Tongue (tissue), 2 donors: Measurements from ENCODE around the gene ADCK1. TPM values are rescaled to one million over a fixed set of nuclear protein-coding genes. Genes with fewer than 3 reads are reported as not detected.
"Not testable (repeated sequence)": the region's sequence is repeated elsewhere in the genome, so short reads cannot be mapped to it uniquely, and the experiment has no call there.

Source experiments
- DNase-seq: peaks from one replicate; pipeline ENCODE4 v3.0.0-alpha.2; 2015
- total RNA-seq: library from RNA; depleted of rRNA; stranded (reverse); fragments of >200 nt; gene quantifications from one replicate; pipeline ENCODE4 v1.2.3, GENCODE V29; 2014

The ADCK1 gene
- total RNA-seq, 1 donor from 2014 or later: 7.7 TPM

DNA sequence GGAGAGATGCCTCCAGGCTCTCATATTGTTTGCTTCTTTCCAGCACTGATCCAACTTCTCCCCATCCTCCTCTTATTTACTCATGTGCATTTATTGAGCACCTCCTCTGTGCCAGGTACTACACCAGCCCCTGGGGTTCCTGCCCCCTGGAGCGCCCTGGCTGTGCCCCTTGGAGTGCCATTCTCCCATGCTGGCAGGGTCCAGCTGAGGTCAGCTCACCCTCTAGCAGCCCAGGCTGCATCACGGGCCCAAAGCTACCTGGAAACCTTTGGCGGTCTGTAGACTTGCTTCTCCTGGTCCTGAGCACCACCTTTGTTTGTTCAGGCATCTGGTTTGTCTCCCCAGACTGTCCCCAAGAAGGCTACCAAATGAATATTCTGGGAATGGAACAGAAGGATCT is 67.0 kb downstream of the ADCK1 start:
- DNase-seq: no peak

DNA sequence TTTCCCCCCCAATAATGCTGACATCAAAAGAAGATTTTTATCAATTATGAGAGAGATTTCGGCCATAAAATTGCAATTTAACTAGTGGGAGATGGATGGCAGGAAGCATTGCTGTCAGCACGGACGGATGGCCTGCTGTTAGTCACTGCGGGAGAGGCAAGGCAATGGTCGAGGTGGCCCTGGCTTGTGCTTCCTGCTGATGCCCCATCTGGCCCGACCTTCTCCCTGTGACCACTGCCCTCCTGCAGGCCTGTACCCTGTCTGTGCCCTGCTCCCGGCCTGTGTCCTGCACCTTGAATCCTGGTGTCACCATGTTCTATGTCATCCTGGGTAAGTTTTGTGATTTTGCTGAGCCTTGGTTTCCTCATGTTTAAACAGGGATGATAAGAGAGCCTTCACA is 67.6 kb downstream of the ADCK1 start:
- no peak for DNase-seq

DNA sequence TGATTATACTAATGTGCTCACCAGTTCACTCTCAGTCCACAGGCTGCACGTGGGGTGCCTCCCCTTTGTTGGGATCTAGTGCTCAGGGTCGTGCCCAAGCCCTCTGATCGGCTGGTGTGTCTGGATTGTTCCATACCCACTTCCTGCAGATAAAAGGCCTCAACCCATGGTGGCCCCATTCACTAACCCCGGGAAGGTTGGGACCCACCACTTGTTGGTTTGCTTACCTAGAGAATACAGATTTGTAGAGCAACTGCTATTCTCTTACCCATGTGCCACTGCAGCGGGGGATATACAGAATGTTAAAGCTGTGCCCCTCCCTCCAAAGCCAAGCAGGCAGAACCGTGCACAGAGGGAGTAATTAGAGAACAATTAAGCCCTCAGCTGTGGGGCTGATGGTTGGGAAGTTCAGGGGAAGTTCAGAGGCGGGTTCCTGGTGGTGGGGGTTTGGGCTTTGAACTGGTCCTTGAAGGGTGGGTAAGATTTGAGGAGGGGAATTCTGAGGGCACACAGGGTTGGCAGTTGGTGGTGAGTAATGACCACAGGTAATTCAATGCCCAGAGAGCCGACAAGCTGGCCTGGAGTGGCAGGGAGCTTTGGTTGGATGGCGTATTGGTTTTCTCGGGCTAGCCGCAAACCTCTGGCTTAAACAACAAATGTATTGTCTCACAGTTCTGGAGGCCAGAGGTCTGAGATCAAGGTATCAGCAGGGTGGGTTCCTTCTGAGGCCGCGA is 68.8 kb downstream of the ADCK1 start:
- DNase-seq: no peak

DNA sequence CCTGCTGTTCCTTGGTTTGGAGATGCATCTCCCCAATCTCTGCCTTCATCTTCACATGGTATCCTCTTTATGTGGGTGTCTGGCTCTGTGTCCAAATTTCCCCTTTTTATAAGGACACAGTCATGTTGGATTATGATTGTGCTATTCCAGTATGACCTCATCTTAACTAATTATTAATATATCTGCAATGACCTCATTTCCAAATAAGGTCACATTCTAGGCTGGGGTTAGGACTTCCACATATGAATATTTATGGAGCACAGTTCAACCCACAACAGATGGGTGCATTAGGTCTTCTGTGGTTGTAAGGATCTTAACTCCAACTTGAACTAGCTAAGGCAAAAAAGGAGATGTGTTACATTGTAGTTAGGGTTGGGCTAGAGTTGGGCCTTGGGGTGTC is 69.4 kb downstream of the ADCK1 start:
- no peak for DNase-seq

DNA sequence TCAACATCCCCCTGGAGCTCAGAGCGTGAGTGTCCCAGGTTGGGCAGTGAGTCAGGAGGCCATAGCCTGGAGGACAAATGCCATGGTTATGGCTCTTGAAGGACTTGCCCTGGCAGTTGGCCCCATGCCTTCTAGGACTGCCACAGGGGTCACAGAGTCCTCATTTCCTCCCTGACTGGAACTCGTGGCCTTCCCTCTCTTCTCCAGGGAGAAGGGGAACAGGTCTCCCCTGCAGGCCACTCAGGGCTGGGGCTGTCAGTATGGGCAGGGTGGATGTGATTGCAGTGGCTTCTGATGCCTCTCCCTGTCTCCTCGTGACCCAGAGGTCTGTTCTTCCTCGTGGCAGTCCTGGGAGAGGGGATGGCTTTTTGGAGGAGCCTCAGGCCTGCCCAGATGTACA is 70.7 kb downstream of the ADCK1 start:
- no peak for DNase-seq

DNA sequence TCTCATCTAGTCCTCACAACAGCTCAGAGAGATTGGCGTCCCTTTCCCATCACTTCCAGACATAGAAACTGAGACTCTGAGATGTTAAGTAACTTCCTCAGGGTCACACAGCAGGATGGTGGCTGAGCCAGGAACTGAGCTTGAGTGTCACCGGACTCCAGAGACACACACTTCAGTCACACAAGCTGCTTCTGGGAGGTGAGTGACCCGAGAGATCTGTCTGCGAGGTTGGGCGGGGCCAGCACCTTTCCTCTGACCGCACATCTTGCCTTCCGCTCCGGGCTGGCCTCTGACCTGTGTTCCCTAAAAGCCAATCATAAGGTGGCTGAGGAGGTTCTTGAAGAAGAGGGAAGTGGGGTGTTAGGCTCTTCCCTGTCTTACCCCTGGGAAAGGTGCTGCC is 72.2 kb downstream of the ADCK1 start:
- no peak for DNase-seq

DNA sequence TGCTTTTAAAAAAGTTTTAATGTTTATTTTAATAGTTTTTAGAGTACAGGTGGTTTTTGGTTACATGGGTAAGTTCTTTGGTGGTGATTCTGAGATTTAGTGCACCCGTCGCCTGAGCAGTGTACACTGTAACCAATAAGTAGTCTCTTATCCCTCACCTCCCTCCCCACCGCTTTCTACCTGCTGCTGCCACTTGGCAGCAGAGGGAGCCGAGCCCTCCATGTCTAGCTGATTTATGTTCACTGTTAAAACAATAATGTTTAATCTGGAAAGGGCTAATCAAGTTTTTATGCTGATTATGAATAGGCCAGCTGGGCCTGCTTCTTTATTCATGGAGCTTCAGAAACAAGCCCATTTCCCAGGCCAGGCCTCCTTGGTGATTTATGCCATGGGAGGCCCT is 73.1 kb downstream of the ADCK1 start:
- no peak for DNase-seq

DNA sequence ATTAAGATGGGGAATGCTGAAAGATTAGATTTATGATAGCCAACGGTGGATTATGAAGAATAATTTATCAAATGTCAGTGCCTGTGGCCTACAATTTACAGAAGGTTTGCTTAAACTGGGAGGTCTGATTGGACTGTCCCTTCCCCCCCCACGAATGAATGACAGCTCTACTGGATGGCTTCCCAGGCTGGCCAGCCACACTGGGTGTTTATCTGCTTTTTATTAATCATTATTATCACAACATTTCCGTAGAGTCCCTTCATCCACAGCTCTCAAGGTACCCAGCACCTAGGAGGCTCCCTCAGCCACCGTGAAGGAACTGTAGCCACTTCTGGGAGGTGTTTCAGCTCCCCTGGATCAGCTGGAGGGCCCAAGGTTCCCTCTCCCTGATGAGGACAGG is 78.9 kb downstream of the ADCK1 start:
- DNase-seq: no peak

DNA sequence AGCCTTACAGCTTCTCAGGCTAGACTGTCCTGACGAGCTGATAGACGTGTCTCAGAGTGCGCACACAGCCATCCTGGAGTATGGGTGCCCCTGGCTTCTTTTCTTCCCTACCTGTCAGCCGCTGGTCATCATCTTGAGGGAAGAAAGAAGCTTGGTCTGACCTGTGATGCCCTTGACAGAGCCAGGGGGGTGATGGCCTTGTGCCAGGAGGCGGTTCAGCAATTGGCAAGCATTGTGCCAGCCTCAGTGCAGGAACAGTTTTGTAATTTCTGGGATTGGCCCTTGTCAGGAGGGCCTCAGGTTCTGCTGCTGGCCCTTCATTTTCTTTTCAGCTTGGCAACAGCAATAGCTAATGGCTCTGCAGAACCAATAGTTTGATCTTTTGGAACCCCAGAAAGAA is 80.1 kb downstream of the ADCK1 start:
- DNase-seq: no peak

DNA sequence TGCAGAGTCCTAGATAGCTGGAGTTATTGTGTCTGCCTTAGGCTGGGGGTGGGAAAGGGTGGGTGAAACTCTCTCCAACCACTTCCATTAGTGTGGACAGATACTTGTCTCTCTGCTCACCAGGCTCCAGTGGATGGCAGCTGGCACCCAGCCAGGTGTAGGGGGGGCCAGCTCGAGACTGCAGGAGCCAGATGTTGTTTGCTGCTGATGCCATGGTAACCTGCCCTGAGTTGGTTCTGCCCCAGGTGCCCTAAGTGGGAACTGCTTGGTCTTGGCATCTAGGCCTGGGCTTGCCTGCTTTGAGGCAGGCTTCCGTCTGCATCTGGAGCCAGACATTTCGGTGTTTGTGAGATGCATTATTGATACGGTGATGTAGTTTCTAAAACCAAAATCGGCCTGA is 82.2 kb downstream of the ADCK1 start:
- peak; percentile 88 for DNase-seq

DNA sequence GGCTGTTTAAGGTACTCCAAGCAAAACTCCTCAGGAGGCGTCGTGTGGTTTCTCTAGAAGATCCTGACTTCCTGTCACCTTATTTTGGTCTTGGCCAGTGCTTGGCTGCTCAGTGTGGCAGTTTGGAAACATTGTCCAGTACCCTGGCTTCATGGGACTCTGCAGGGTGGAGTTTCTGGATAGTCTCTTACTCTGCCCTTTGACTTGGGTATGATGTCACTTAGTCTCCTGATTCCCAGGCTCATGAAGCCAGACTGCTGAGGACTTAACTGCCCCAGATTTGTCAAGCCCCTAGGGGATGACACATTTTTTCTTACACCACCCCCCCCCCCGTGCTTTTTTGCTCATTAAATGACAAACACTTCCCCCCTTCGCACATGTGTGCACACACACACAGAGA is 82.7 kb downstream of the ADCK1 start:
- peak; percentile 43 for DNase-seq

DNA sequence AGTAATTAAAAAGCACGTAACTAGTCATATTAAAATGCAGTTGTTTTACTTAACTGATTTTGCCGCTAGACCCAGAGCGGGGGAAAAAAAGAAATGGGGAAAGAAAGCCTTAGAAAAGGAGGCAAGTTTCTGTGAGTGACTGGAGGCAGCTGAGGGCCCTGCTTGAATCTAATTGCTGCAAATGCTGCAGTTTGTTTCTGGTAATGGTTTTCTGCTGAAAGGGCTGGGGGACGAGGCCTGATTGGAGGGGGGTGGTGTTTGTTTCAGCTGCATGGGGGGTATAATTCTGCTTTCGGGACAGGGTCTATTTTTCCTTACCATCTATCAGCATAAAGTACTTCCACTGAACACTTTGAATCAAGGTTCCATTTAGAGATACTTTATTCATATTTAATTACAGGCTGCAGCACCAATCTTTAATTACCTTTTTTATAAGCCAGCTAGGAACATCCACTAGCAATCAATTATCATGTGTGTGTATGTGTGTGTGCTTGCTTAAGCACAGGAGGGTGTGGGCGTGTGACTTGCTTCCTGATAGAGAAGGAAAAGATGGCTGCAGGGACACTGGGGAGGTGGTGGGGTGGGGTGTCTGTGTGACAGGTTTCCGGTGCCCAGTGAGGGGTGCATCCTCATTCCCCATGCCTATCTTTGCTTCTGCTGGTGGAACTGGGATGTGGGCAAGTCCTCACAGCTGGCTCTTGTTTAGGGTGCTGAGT is 83.4 kb downstream of the ADCK1 start:
- peak; percentile 60 for DNase-seq

DNA sequence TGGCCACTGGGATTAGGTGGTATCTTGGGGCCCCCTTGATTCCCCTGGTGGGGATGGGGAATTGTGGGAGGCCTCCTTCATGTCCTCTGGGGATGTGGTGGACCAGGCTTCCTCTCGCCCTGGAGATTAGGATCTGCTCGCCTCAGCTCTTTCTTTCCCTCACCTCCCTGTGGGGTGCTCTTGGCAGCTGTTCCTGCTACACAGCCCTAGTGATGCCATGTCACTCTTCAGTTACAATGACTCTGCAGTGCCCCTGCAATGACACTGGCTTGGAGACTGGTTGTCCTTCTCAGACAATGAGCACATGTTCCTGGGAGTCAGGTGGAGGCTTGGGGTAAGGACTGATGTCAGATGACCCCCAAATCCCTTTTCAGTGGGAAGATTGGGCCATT is 83.9 kb downstream of the ADCK1 start:
- peak; percentile 33 for DNase-seq

DNA sequence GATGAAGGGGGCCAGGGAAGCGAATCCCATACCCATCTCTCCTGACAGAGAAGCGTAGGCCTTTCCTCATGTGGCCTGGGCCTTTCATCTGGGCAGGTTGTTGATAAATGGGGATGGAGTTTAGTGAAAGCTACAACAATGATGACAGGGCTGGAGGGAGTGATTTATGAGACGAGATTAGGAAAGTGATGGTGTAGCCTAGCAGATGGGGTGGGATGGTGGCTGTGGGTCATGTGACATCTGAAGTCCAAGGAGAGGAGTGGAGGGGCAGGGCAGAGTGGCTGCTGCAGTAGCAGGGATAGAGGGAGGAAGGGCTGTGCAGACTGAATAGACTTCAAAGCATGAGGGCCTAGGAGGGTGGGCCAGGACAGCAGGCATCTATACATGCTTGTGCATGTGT is 85.5 kb downstream of the ADCK1 start:
- DNase-seq: no peak

DNA sequence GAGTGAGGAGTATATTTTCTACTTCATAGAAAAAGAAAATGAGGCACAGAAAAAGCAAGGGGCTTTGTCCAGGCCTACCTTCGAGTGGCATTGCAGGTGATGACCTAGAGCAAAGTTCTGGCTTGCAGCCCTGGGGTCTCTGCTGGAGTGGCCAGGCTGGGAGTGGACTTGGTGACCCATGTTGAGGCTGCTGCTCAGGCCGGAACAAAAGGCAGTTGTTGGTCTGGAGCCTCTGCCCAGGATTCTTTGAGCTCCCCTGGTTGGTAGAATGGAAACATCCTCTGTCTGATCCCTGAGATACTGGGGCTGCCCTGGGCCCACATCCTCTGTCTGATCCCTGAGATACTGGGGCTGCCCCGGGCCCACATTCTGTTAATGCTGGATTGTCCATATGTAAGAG is 86.1 kb downstream of the ADCK1 start:
- no peak for DNase-seq

DNA sequence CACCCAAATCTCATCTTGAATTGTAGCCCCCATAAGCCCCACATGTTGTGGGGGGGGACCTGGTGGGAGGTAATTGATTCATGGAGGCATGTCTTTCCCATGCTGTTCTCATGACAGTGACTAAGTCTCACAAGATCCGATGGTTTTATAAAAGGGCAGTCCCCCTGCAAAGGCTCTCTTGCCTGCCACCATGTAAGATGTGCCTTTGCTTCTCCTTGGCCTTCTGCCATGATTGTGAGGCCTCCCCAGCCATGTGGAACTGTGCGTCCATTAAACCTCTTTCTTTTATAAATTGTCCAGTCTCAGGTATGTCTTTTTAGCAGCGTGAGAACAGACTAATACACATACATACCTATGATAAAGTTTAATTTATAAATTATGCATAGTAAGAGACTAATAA is 89.0 kb downstream of the ADCK1 start:
- DNase-seq: not testable (repeated sequence)

DNA sequence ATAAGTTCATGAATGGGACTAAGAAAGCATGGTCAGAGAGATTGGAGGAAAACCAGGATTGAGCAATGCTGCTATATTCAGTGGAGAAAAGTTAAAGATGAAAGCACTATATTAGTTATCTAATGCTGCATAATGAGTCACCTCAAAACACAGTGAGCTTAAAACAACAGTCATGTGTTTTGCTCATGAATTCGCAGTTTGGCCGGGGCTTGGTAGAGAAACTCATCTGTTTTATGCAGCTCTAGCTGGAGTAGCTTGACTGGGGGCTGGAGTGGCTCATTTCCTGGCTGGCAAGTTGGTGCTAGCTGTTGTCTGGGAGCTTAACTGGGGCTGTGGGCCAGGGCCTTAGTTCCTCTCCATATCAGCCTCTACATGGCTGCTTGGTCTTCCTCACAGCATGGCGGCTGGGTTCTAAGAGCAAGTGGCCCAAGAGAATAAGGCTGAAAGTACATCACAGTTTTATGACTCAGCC is 90.1 kb downstream of the ADCK1 start:
- DNase-seq: no peak

DNA sequence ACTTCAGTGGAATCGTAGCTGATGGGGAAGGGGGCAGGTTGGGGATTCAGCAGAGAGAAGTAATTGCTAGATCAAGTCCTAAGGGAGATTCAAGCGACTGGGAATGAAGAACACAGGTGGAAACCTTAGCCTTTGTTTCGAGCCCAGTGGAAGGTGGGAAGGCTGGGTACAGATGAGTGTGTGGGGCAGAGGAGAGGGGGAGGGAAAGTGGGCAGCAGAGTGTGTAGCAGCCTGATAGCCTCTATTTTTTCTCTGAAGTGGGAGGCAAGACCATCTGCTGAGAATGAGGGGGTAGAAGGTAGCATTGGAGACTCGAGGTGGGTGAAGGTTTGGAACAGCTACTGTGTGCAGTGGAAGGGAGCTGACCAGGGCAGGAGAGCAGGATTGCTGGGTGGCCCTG is 91.0 kb downstream of the ADCK1 start:
- DNase-seq: no peak

DNA sequence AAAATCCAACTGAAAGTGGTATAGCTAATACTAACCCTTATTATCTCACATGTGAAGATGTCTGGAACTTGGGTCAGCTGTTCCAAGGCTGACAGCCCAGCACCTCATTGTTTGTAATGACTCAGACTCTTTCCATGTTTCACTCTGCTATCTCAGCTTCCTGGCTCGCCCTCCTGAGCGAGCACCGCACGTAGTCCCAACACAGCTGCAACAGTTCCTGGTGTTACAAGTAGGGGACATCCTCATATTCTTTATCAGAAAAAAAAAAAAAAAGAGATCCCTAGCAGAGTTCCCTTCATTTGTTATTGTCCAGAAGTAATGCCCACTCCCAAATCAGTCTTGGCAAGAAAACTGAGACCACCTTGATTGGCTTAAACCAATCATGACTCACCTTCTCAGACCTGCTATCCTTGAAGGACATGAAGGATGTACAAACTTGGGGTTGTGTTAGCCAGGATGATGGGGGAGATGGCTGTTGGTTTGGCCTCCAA is 92.5 kb downstream of the ADCK1 start:
- no peak for DNase-seq

DNA sequence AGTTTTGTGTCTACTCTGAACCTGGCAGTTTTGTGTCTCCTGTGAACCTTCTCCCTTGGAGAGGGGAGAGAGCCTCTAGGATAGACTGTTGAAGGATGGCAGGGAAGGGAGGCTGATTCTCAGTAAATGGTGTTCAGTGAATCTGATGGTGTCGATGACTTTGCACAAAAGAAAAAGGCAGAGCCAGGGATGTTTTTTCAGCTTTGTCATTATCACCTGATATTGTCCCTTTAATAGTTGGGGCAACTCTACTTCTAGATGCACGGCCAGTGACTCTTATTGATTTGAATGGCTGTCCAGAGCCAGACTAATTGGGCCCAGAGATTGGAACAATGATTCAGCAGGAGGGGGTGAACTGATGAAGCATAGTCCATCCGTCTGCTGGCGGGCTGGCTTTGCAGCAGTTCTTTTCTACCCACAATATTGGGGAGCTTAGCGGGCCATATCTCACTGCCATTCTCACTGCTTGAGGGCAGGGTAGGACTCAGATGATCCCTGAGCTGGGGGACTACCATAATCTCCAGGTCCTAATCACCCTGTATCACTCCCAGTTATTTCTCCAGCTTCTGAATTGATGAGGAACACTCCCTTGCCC is 93.1 kb downstream of the ADCK1 start:
- no peak for DNase-seq

DNA sequence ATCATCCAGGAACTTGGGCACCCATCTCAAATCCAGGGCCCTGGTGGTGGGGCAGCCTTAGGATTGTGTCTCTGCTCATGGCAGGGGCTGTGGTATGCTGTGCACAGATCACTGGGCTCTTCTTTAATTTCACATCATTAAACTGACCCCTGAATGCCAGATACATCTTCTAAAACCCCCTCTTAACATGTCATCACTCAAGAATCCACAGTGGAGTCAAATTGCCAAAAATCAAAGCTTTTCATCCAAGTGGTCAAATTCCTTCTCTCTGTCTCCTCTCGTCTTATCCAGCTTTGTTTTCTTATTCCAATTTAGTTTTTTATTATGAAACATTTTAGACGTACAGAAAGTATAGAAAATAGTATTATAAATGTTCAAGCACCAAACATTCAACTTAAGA is 97.5 kb downstream of the ADCK1 start:
- no peak for DNase-seq

DNA sequence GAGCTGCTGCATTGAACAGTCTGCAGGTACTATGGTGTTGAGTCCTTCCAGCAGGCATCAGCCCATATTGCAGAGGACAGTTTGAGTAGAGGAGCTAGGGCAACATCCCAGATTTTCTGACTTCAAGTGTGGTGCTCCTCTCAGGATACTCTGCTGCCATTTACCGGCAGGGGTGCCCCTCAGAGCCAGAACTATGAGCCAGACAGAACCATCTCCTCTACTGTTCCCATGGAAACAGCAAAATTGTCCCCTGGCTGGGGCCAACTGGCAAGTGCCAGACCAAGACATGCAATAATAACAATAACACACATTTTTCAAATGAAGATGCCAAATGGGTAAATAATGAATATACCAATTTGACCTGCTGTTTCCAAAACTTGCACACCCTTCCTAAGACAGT is 102.9 kb downstream of the ADCK1 start:
- DNase-seq: no peak

DNA sequence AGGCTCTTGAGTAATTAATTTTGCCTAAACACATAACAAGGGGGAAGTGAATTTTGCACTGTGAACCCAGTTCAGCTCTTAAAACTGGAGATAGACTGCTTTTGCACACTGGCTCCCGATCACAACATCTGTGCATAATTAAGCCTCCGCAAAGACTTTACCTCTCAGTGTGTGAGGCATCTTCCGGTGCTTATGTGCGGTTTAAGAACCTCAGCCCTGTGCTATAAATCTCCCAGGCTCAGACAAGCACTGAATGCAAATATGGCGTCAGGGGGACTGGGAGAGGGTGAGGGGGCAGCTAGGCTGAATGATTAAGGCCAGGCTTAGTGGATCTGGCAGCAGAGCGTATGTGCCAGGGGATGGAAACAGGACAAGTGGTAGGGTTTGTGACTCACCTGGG is 103.3 kb downstream of the ADCK1 start:
- peak; percentile 6 for DNase-seq
